H1 (cell line): ENCODE results near the gene ANAPC1. TPM values are rescaled to one million over a fixed set of nuclear protein-coding genes. Genes with fewer than 3 reads are reported as not detected.
"Not testable (repeated sequence)": the region's sequence is repeated elsewhere in the genome, so short reads cannot be mapped to it uniquely, and the experiment has no call there.

Source experiments
- CTCF ChIA-PET: fragments of 300-600 bp; sonication (Branson Sonifier 250); formaldehyde crosslinking; loops from one replicate; lab custom pipeline; 2021; ENCODE audit not compliant: partially characterized antibody; lab: Charles Lee
- POLR2A ChIA-PET: fragments of 300-600 bp; sonication (Branson Sonifier 250); formaldehyde crosslinking; loops from one replicate; lab custom pipeline; 2021; ENCODE audit warnings: inconsistent platforms; ENCODE audit not compliant: partially characterized antibody; lab: Charles Lee
- DNase-seq, 2 experiments: peaks; one replicate each; pipeline versions ENCODE4 v3.0.0 to v3.0.0-alpha.2; 2010 to 2022; ENCODE audit warnings: low spot score in 2 of 2, low read depth in 1 of 2, mixed read lengths in 1 of 2
- FAIRE-seq: peaks from 2 replicates; lab custom pipeline; 2011; peaks lifted over from hg19 to GRCh38; lab: Jason Lieb, UNC
- H2AFZ ChIP-seq: 2 replicates; pipeline ENCODE4 v1.8.1; 2012; ENCODE audit warnings: low read length, inconsistent platforms
- H2AK5ac ChIP-seq: 2 replicates; pipeline ENCODE4 v1.6.1; 2013; ENCODE audit warnings: low read depth, low read length
- H2BK120ac ChIP-seq: replicated peaks from 2 replicates; pipeline ENCODE3; 2013; ENCODE audit warnings: low read depth, low read length, inconsistent platforms
- H2BK12ac ChIP-seq: 2 replicates; pipeline ENCODE4 v1.6.1; 2013; ENCODE audit warnings: low read depth, low read length
- H2BK15ac ChIP-seq: 2 replicates; pipeline ENCODE4 v1.6.1; 2013; ENCODE audit warnings: low read length
- H2BK20ac ChIP-seq: 2 replicates; pipeline ENCODE4 v1.6.1; 2013; ENCODE audit warnings: low read length
- H2BK5ac ChIP-seq: 2 replicates; pipeline ENCODE4 v1.6.1; 2013; ENCODE audit warnings: low read depth, low read length
- H3K14ac ChIP-seq: 2 replicates; pipeline ENCODE4 v1.6.1; 2013; ENCODE audit warnings: inconsistent platforms; ENCODE audit not compliant: insufficient read length
- H3K18ac ChIP-seq: 2 replicates; pipeline ENCODE4 v1.6.1; 2013; ENCODE audit warnings: low read length; ENCODE audit errors: extremely low read depth
- H3K23ac ChIP-seq: 2 replicates; pipeline ENCODE4 v1.6.1; 2013; ENCODE audit warnings: inconsistent platforms; ENCODE audit not compliant: insufficient read length
- H3K23me2 ChIP-seq: 2 replicates; pipeline ENCODE4 v1.6.1; 2013; ENCODE audit warnings: low read depth, low read length
- H3K27ac ChIP-seq: 2 replicates; pipeline ENCODE4 v1.6.1; 2011; ENCODE audit warnings: low read depth, low read length, inconsistent platforms
- H3K27me3 ChIP-seq, 4 experiments: replicated peaks in 1 of 4; 1 replicate in 1 of 4; 2 replicates in 3 of 4; pipeline versions ENCODE4 v1.6.1 to v1.8.1; 2011 to 2013; ENCODE audit warnings: low read length in 3 of 4, mild to moderate bottlenecking in 3 of 4, inconsistent platforms in 2 of 4, mixed read lengths in 2 of 4, moderate library complexity in 1 of 4; ENCODE audit not compliant: control insufficient read depth in 3 of 4, insufficient read depth in 3 of 4; ENCODE audit errors: extremely low read depth in 1 of 4
- H3K36me3 ChIP-seq, 4 experiments: 2 replicates each; pipeline versions ENCODE4 v1.6.1 to v1.8.1; 2011 to 2013; ENCODE audit warnings: mild to moderate bottlenecking in 4 of 4, low read length in 3 of 4, moderate library complexity in 2 of 4, control low read depth in 1 of 4, inconsistent platforms in 1 of 4; ENCODE audit not compliant: insufficient read depth in 4 of 4, control insufficient read depth in 2 of 4
- H3K4ac ChIP-seq: replicated peaks from 2 replicates; pipeline ENCODE3; 2013; ENCODE audit warnings: low read length, low read depth, mixed read lengths, inconsistent platforms; ENCODE audit not compliant: insufficient read length
- H3K4me1 ChIP-seq, 4 experiments: replicated peaks in 1 of 4; 1 replicate in 1 of 4; 2 replicates in 3 of 4; pipeline versions ENCODE4 v1.6.1 to v1.8.1; 2011 to 2013; ENCODE audit warnings: low read length in 3 of 4, inconsistent platforms in 2 of 4, mixed read lengths in 1 of 4; ENCODE audit not compliant: insufficient read depth in 4 of 4, control insufficient read depth in 3 of 4
- H3K4me2 ChIP-seq, 2 experiments: 2 replicates each; pipeline versions ENCODE4 v1.6.1 to v1.8.1; 2011 to 2013; ENCODE audit warnings: low read depth in 2 of 2, low read length in 2 of 2, control low read depth in 1 of 2, inconsistent platforms in 1 of 2, mild to moderate bottlenecking in 1 of 2; ENCODE audit not compliant: insufficient read depth in 1 of 2
- H3K4me3 ChIP-seq, 4 experiments: fragments of 200-600, 300-600 bp in 1 of 4; sonication (generic), shearing (Covaris generic), sonication (Bioruptor Twin) in 1 of 4; 2 replicates each; pipeline versions ENCODE4 v1.5.1 to v1.8.1; 2011 to 2016; ENCODE audit warnings: low read length in 4 of 4, low read depth in 3 of 4, control low read depth in 2 of 4, inconsistent platforms in 2 of 4, mild to moderate bottlenecking in 2 of 4, mixed read lengths in 1 of 4, moderate library complexity in 1 of 4; ENCODE audit not compliant: insufficient read depth in 2 of 4; ENCODE audit errors: extremely low read depth in 1 of 4
- H3K56ac ChIP-seq: replicated peaks from 2 replicates; pipeline ENCODE3; 2013; ENCODE audit warnings: low read depth, mild to moderate bottlenecking, mixed read lengths, low read length, inconsistent platforms; ENCODE audit not compliant: insufficient read length
- H3K79me1 ChIP-seq: 2 replicates; pipeline ENCODE4 v1.6.1; 2013; ENCODE audit warnings: low read depth, low read length, control low read depth
- H3K79me2 ChIP-seq, 2 experiments: 2 replicates each; pipeline versions ENCODE4 v1.6.1 to v1.8.1; 2012 to 2013; ENCODE audit warnings: low read length in 2 of 2, mild to moderate bottlenecking in 2 of 2, inconsistent platforms in 1 of 2; ENCODE audit not compliant: insufficient read depth in 2 of 2, control insufficient read depth in 1 of 2
- H3K9ac ChIP-seq, 4 experiments: replicated peaks in 1 of 4; 1 replicate in 1 of 4; 2 replicates in 3 of 4; pipeline versions ENCODE4 v1.6.1 to v1.8.1; 2011 to 2013; ENCODE audit warnings: low read depth in 3 of 4, low read length in 3 of 4, control low read depth in 2 of 4, mild to moderate bottlenecking in 2 of 4, moderate library complexity in 2 of 4, inconsistent platforms in 1 of 4; ENCODE audit errors: extremely low read depth in 1 of 4
- H3K9me3 ChIP-seq, 2 experiments: 2 replicates each; pipeline versions ENCODE4 v1.6.1 to v1.8.1; 2012 to 2013; ENCODE audit warnings: mild to moderate bottlenecking in 2 of 2, moderate library complexity in 2 of 2, control low read depth in 1 of 2, inconsistent platforms in 1 of 2, low read depth in 1 of 2, low read length in 1 of 2, mixed read lengths in 1 of 2; ENCODE audit not compliant: insufficient read depth in 2 of 2
- H4K20me1 ChIP-seq, 2 experiments: replicated peaks in 1 of 2; 2 replicates each; pipeline versions ENCODE3 to v1.8.1; 2011 to 2013; ENCODE audit warnings: inconsistent platforms in 2 of 2, low read length in 2 of 2, mild to moderate bottlenecking in 1 of 2; ENCODE audit not compliant: insufficient read depth in 2 of 2, control insufficient read depth in 1 of 2
- H4K5ac ChIP-seq: 2 replicates; pipeline ENCODE4 v1.6.1; 2013; ENCODE audit warnings: low read length, low read depth, mixed read lengths, inconsistent platforms; ENCODE audit not compliant: insufficient read length
- H4K8ac ChIP-seq: 2 replicates; pipeline ENCODE4 v1.8.0; 2013; ENCODE audit warnings: mild to moderate bottlenecking, moderate library complexity, low read length, inconsistent platforms; ENCODE audit not compliant: insufficient read depth; ENCODE audit errors: extremely low read depth
- H4K91ac ChIP-seq: replicated peaks from 2 replicates; pipeline ENCODE3; 2013; ENCODE audit warnings: low read length, mixed read lengths, inconsistent platforms; ENCODE audit not compliant: insufficient read length
- WGBS, 2 experiments: shearing (Covaris generic) in 1 of 2; methylation state at CpG; one replicate each; pipeline versions ENCODE4 v1.1.6 to v1.1.7; 2013 to 2015; ENCODE audit warnings: low lambda C conversion rate in 2 of 2, mixed read lengths in 2 of 2, inconsistent platforms in 1 of 2, low coverage in 1 of 2, missing lambda C conversion rate in 1 of 2; ENCODE audit not compliant: insufficient replicate concordance in 2 of 2, insufficient coverage in 1 of 2, insufficient read length in 1 of 2; ENCODE audit errors: extremely low coverage in 1 of 2, missing lambda C conversion rate in 1 of 2; 5-methylcytosine and 5-hydroxymethylcytosine counted together
- polyA plus RNA-seq, 7 experiments: library from polyadenylated mRNA; depleted of rRNA in 3 of 7; stranded (reverse) in 5 of 7; unstranded in 2 of 7; fragments of >200 nt in 5 of 7; fragments of 200-250 nt in 2 of 7; gene quantifications; 1 replicate in 5 of 7; 2 replicates in 1 of 7; 4 replicates in 1 of 7; pipeline versions ENCODE4 v1.2.1 to v1.2.3, GENCODE V29; 2011 to 2013; ENCODE audit warnings: missing spikeins in 2 of 7, mixed read lengths in 2 of 7
- total RNA-seq: library from RNA; stranded (reverse); fragmentation: NEBNext Ultra II Directional; extraction: Animal tissue kit (Norgen Biotek cat#: 25700); gene quantifications from 2 replicates; pipeline ENCODE4 v1.2.1, GENCODE V29; 2021

ANAPC1 gene
- total and polyA plus RNA-seq, 2 of the 8 experiments (the other 6 are each of a cell fraction or from before 2014, with no cell fraction given), result 46.6 to 107 TPM

DNA sequence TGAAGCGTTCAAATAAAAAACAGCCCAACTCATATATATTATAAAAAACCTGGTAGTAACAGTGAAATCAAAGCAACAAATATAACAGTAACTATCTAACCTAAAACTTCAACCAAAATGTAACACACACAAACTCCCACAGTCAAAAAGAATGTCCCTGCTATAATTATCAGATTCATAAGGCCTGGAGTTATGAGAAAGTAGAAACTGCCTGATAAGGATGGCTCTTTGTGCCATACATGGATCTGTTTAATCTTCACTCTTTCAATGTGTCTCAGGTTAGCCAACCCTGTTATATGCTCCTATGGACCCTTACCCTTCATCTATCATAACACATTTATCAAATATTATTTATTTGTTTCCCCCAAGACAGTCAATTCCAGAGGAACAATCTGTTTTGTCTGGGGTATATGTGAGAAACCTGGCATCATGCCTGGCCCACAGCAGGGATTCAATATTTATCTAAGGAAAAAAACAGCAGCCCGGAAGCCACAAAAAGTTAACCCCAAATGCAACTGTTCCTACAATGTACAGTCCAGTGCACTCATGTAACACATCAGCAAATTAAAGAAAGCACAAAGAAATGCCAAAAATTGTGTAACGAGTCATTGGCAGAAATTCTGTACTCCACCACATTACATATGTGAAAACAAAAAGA is 44.2 kb downstream of the ANAPC1 start:
- FAIRE-seq, H3K4me2 ChIP-seq, H2BK5ac ChIP-seq, H3K4me3 ChIP-seq, H4K20me1 ChIP-seq, H2BK15ac ChIP-seq, DNase-seq, H2BK120ac ChIP-seq, H3K4me1 ChIP-seq, H2AFZ ChIP-seq, H3K56ac ChIP-seq, H3K27me3 ChIP-seq, H3K14ac ChIP-seq, H4K91ac ChIP-seq, POLR2A ChIA-PET, H3K9me3 ChIP-seq, H3K27ac ChIP-seq, H3K79me1 ChIP-seq, H2BK12ac ChIP-seq, H4K5ac ChIP-seq, H4K8ac ChIP-seq, H3K18ac ChIP-seq, H3K23me2 ChIP-seq, H3K23ac ChIP-seq, CTCF ChIA-PET, H3K79me2 ChIP-seq, H2AK5ac ChIP-seq, H3K4ac ChIP-seq, H3K9ac ChIP-seq, H2BK20ac ChIP-seq: not testable (repeated sequence)
- peaks cover 0 to 13% (median 6%) of the 10 kb centered on the region in 4 experiments; a peak in 3 of 8 replicates for H3K36me3 ChIP-seq
- WGBS, 2 experiments, result 94% methylated on average over 2 of the region's 3 CpGs; no CpG with 5 or more reads in 1 of the 2 experiments

DNA sequence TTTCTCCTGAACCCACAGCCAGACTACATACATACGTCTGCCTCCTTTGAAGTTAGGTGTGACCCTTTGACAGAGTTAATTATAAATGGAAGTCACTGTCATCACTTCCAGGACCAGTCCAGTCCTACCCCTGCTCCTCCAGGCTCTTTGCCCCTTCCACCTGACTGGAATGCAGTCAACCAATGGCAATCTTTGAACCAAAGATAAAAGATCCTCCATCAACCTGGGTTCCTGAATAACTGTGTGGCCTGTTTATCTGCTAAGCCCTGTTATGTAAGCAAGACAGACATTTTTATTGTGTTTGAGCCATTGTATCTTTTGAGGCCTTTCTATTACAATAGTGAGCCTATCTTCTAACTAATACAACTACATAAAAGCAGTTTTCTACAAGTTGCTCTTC is 45.0 kb downstream of the ANAPC1 start:
- H3K79me2 ChIP-seq, H3K9ac ChIP-seq, H2BK120ac ChIP-seq, H2AK5ac ChIP-seq, H4K8ac ChIP-seq, H4K5ac ChIP-seq, H4K91ac ChIP-seq, H3K4me2 ChIP-seq, FAIRE-seq, H3K27ac ChIP-seq, H3K18ac ChIP-seq, H4K20me1 ChIP-seq, H2AFZ ChIP-seq, H3K4me3 ChIP-seq, H3K4me1 ChIP-seq, POLR2A ChIA-PET, H2BK12ac ChIP-seq, H2BK5ac ChIP-seq, H3K9me3 ChIP-seq, H3K4ac ChIP-seq, DNase-seq, H3K56ac ChIP-seq, H2BK20ac ChIP-seq, H2BK15ac ChIP-seq, H3K79me1 ChIP-seq, H3K27me3 ChIP-seq, H3K23ac ChIP-seq, H3K23me2 ChIP-seq, CTCF ChIA-PET, H3K14ac ChIP-seq: not testable (repeated sequence)
- H3K36me3 ChIP-seq, result peaks cover under 1 to 16% (median 7%) of the 10 kb centered on the region in 4 experiments; a peak in 6 of 8 replicates
- 89% methylated on average over 1 of the region's 1 CpG; no CpG with 5 or more reads in 1 of the 2 experiments for WGBS, 2 experiments
